Stimulated activated CD8-positive, alpha-beta memory T cell treated with anti-CD3 and anti-CD28 coated beads, Interleukin-2, amount 100 ng/mL, for 48 hours (primary cell): Measurements from ENCODE around the gene ZBTB42.

Experiments used
- DNase-seq, 2 donors: peaks; one replicate each; pipeline ENCODE4 v3.0.0-alpha.2; 2020; ENCODE audit warnings: low read depth in 2 of 2

Gene ZBTB42

GRCh38 chr14:104782086-104782807, 18.7 kb upstream of the ZBTB42 start:
- DNase-seq, result no peak

DNA sequence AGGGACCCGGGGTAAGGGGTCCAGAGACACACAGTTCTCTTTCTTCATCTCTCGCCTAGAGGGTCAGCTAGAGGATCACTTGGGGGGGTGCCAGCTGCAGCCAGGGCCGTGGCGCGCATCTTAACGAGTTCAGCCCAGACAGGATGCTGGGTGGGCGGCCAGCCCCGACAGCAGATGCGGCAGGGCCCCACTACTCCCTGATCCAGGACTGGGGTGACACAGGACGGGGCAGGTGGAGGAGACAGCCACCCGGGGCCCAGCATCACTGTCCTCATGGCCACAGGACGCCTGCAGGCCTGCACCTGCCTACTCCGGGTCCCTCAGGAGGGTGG, 18.1 kb upstream of the ZBTB42 start:
- no peak for DNase-seq

DNA sequence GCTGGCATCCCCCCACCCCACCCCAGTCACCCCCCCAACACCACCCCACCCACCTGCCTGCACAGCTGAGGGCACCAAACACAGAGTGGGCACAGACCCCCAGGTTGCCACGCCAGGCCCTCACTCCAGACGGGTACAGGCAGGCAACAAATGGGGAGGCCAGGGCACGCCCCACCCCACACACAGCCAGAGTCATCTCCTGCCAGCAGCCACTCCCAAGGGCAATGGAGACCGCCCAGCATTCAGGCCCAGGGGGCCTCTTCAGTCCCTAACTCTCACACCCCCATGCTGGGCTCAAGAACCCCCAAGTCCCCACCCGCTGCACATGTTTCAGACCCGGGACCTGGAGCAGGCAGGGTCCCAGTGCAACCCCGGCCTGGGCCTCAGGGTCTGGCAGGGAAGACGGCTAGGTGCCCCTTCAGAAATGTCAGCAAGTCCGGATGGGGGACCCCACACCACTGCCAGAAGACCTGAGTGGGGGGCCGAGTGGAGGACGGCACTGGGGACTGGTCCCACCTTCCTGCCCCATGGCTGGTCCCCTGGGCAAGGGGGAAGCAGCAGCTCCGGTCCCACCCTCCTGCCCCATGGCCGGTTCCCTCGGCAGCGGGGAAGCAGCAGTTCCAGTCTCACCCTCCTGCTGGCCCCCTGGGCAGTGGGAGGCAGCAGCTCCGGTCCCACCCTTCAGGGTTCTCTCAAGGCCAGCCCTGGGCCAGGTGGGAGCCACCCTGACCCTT, 17.2 kb upstream of the ZBTB42 start:
- no peak for DNase-seq

- DNase-seq, result no peak
Measured at GRCh38 chr14:104784218-104784568, 16.7 kb upstream of the ZBTB42 start.

DNA sequence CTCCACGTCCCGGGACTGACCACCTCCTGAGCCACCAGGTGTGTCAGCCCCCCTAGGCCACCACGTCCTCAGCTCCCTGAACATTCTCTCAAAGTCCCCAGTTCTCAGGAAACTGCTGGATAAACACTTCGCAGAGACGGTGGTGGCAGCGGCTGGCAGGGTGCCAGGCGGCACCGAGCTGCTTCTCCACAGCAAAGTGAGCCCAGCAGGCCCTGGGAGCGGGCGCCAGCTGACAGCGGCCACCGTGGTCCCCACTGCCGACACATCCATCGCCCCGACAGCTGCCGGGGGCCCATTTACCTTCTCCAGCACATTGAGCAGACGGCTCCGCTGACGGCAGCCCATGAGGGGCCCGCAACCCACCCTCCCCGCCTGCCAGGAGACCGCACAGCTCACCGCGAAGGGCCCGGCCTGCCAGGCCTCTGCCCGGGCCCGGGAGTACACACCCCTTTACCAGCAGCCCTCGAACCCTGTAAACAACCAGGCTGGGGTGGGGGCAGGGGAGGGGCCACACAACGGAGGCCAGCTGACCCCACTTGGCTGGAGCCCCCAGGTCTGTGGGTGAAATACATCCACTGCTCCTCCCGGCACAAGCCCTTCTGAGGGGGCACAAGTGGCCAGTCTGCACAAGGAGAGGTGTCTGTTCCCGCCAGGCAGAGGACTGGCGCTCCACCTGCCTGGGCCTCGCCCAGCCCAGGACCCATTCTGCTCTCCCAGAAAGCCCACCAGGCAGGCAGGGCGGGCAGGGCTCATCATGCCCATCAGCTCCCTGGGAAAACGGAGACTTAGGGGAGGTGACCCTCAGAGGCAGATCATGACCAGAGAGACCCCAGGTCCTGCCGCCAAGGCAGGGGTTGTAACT, 15.8 kb upstream of the ZBTB42 start:
- DNase-seq, result no peak

DNA sequence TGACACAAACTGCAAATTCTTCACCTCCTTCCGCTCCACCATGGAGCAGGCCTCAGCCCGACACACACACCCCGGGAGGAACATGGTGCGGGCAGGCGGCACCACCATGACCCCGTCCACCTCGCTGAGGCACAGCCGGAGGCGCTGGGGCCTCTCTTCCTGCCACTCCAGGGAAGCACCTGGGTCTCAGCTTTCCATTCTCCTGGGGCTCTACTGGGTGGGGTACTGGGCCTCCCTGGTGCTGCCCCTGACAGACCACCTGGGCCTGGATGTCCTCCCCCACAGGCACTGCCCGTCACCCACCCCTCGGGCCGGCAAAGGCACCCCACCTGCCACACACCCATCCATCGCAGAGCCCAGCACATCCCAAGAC, 15.2 kb upstream of the ZBTB42 start:
- DNase-seq, result no peak

GRCh38 chr14:104786091-104786586, 14.8 kb upstream of the ZBTB42 start:
- DNase-seq, result no peak

GRCh38 chr14:104786726-104787675, 13.9 kb upstream of the ZBTB42 start:
- no peak for DNase-seq

- no peak for DNase-seq
Measured at GRCh38 chr14:104787736-104788135, 13.2 kb upstream of the ZBTB42 start.

- no peak for DNase-seq
Measured at GRCh38 chr14:104788161-104788818, 12.6 kb upstream of the ZBTB42 start.

GRCh38 chr14:104788873-104789663, 11.8 kb upstream of the ZBTB42 start:
- DNase-seq, result no peak

DNA sequence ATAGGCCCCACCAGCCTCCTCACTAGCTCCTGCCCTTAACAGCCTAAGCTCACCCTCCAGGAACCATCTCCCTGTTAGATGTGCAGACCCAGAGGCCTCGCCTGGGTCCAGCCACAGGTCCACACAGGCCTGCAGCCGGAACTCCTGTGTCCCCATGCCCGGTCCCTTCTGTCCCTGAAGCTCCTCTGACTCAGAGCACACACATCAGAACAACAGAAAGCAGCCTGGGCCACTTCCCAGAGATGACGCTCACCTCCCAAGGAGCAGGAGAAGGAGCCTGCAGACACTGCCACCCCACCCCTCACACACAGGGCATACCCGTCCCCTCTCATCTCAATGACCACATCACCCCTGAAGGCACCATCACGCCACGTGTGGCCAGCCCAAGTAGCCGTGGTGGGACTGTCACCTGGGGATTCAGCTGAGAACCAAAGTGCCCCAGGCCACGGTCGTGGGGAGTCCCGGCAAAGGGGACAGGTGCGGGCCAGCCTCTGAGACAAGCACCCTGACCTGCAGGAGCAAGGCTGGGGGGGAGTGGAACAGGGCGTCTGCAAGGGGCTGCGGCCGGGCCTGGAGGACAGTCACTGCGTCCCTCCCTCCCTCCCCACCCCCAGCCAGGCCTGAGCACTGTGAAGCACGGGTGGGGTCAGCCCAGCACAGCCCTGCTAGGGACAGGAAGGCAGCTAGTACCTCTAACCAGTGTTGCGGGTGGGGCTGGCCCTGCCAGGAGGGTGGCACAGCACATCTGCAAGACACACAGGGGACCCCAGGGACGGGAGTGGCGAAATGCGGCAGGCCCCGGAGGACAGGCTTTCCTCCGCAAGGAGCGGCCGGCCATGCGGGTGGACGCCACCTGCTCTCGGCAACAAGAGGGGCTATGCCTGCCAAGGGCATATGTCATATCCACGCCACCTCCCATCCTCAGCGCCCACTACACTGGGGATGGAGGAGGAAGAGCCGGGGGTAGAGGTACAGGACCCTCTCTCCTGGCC, 10.9 kb upstream of the ZBTB42 start:
- DNase-seq, result no peak

GRCh38 chr14:104791425-104791824, 9.5 kb upstream of the ZBTB42 start:
- DNase-seq, result no peak

- no peak for DNase-seq
Measured at GRCh38 chr14:104792101-104792884, 8.6 kb upstream of the ZBTB42 start.

DNA sequence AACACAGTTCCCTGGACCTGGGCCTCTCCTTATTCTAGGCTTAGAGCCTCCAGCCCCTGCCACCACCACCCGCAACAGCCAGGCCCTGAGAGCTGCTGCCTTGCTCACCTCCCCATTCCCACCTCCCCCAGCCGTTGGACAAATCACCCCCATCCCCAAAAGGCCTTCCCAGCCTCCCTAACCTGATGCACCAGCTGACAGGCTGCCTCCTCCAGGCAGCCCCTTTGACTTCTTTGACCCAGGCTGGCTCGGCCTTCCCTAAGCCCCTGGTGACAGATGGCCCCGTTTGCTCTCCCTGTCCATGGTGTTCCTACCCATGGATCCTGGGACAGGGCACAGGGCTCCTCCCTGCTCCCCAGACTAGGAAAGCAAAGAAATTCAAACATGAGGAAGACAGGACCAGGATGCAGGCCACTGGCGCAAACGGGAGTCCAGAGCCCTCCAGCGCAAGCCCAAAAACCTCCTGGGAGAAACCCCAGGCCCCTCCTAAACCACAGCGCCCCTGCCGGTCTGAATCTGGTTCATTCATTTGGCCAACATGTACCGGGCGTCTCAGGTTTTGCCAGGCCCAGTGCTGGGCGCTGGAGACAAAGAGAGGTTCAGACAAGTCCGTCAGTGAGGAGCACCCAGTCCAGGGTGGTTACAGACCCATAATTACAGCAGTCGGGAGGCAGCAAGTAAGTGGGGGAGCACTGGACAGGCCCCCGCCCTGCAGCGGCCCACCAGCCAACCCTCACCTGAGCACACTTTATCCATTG, 7.8 kb upstream of the ZBTB42 start:
- no peak for DNase-seq

DNA sequence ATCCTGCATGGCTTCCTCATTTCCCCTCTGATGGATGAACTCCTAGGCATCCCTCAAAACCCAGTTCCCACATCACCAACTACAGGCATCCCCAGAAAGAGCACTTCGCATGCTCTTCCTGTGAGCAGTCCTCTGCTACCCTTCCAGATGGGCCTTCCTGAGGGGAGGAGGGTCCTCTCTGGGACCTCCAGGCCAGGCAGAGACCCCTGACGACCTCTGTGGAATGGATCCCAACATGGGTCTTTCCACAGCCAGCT, 7.3 kb upstream of the ZBTB42 start:
- no peak for DNase-seq

- DNase-seq, result peak; percentile 60 to 63
Measured at GRCh38 chr14:104794099-104794498, 6.8 kb upstream of the ZBTB42 start.

GRCh38 chr14:104794631-104794992, 6.3 kb upstream of the ZBTB42 start:
- no peak for DNase-seq
